CD14-positive monocyte (primary cell): Measurements from ENCODE around the gene CDC7. TPM values are rescaled to one million over a fixed set of nuclear protein-coding genes. Genes with fewer than 3 reads are reported as not detected.

Experiments
- DNase-seq, 3 donors: peaks; one replicate each; pipeline ENCODE4 v3.0.0-alpha.2; 2011 to 2022
- H2AFZ ChIP-seq: 2 replicates; pipeline ENCODE4 v1.6.0; 2012; ENCODE audit warnings: mild to moderate bottlenecking, low read depth, low read length, inconsistent platforms; ENCODE audit not compliant: insufficient read depth, poor library complexity, severe bottlenecking
- H3K27ac ChIP-seq, 2 donors: 1 replicate in 1 of 2; 2 replicates in 1 of 2; pipeline ENCODE4 v1.5.1; 2012 to 2013; ENCODE audit warnings: low read length in 2 of 2, control low read depth in 1 of 2, inconsistent platforms in 1 of 2, low read depth in 1 of 2, mild to moderate bottlenecking in 1 of 2
- H3K27me3 ChIP-seq, 2 donors: one replicate each; pipeline versions ENCODE4 v1.6.0 to v1.6.1; 2011 to 2013; ENCODE audit warnings: low read length in 2 of 2; ENCODE audit not compliant: control insufficient read depth in 2 of 2, insufficient read depth in 2 of 2
- H3K36me3 ChIP-seq, 2 donors: replicated peaks in 1 of 2; 1 replicate in 1 of 2; 2 replicates in 1 of 2; pipeline versions ENCODE4 v1.5.1 to v1.6.1; 2012 to 2013; ENCODE audit warnings: low read length in 2 of 2, control low read depth in 1 of 2, inconsistent platforms in 1 of 2, mild to moderate bottlenecking in 1 of 2; ENCODE audit not compliant: insufficient read depth in 2 of 2, control insufficient read depth in 1 of 2
- H3K4me1 ChIP-seq, 2 donors: 1 replicate in 1 of 2; 2 replicates in 1 of 2; pipeline versions ENCODE4 v1.5.1 to v1.6.1; 2012 to 2013; ENCODE audit warnings: low read length in 2 of 2, control low read depth in 1 of 2, inconsistent platforms in 1 of 2, mild to moderate bottlenecking in 1 of 2, moderate library complexity in 1 of 2; ENCODE audit not compliant: insufficient read depth in 2 of 2, control insufficient read depth in 1 of 2
- H3K4me2 ChIP-seq: replicated peaks from 2 replicates; pipeline ENCODE3; 2012; ENCODE audit warnings: low read length, moderate library complexity, mild to moderate bottlenecking; ENCODE audit not compliant: poor library complexity, severe bottlenecking; ENCODE audit errors: extremely low read depth
- H3K4me3 ChIP-seq, 3 experiments: fragments of 200-600 bp in 1 of 3; sonication (generic) in 1 of 3; replicated peaks in 1 of 3; 1 replicate in 2 of 3; 2 replicates in 1 of 3; pipeline ENCODE4 v1.5.1; 2011 to 2013; ENCODE audit warnings: low read length in 3 of 3, mild to moderate bottlenecking in 3 of 3, control low read depth in 2 of 3, low read depth in 2 of 3, inconsistent platforms in 1 of 3, moderate library complexity in 1 of 3
- H3K79me2 ChIP-seq: 2 replicates; pipeline ENCODE4 v1.6.0; 2012; ENCODE audit warnings: mild to moderate bottlenecking, control low read depth, inconsistent platforms, low read length, moderate library complexity; ENCODE audit not compliant: insufficient read depth
- H3K9ac ChIP-seq: 2 replicates; pipeline ENCODE4 v1.6.0; 2017; ENCODE audit warnings: low read length, mild to moderate bottlenecking; ENCODE audit not compliant: insufficient read depth, poor library complexity, severe bottlenecking
- H3K9me3 ChIP-seq, 2 donors: replicated peaks in 1 of 2; 1 replicate in 1 of 2; 2 replicates in 1 of 2; pipeline versions ENCODE4 v1.5.1 to v1.6.1; 2012 to 2013; ENCODE audit warnings: low read length in 2 of 2, control low read depth in 1 of 2; ENCODE audit not compliant: control insufficient read depth in 1 of 2, insufficient read depth in 1 of 2
- H4K20me1 ChIP-seq: 2 replicates; pipeline ENCODE4 v1.6.0; 2012; ENCODE audit warnings: mild to moderate bottlenecking, low read length, control low read depth, moderate library complexity; ENCODE audit not compliant: insufficient read depth
- H3K27ac Mint-ChIP-seq, 7 donors: one replicate each; pipeline ENCODE4 v1.8.0; 2020; ENCODE audit warnings: mild to moderate bottlenecking in 7 of 7, mixed read lengths in 7 of 7, moderate library complexity in 6 of 7, inconsistent platforms in 2 of 7
- H3K27me3 Mint-ChIP-seq, 3 donors: one replicate each; pipeline ENCODE4 v1.8.0; 2021 to 2022; ENCODE audit warnings: low read depth in 3 of 3, mild to moderate bottlenecking in 3 of 3, mixed read lengths in 3 of 3, moderate library complexity in 3 of 3, inconsistent platforms in 1 of 3
- H3K36me3 Mint-ChIP-seq, 2 donors: one replicate each; pipeline ENCODE4 v1.8.0; 2020; ENCODE audit warnings: mixed read lengths in 2 of 2, inconsistent platforms in 1 of 2, mild to moderate bottlenecking in 1 of 2
- H3K4me1 Mint-ChIP-seq: one replicate; pipeline ENCODE4 v1.8.0; 2020; ENCODE audit warnings: mild to moderate bottlenecking, mixed read lengths
- H3K4me3 Mint-ChIP-seq, 2 donors: one replicate each; pipeline ENCODE4 v1.8.0; 2020; ENCODE audit warnings: mild to moderate bottlenecking in 2 of 2, mixed read lengths in 2 of 2, moderate library complexity in 1 of 2
- H3K9me3 Mint-ChIP-seq, 7 donors: one replicate each; pipeline ENCODE4 v1.8.0; 2020 to 2022; ENCODE audit warnings: mixed read lengths in 7 of 7, mild to moderate bottlenecking in 6 of 7, moderate library complexity in 6 of 7, inconsistent platforms in 2 of 7
- CTCF ChIP-seq: fragments of 200-600 bp; IDR thresholded peaks from one replicate; pipeline ENCODE4 v1.8.0; 2022; ENCODE audit warnings: antibody characterized with exemption, mild to moderate bottlenecking
- WGBS: methylation state at CpG from one replicate; pipeline ENCODE4 v1.1.5; 2013; ENCODE audit warnings: missing lambda C conversion rate; ENCODE audit not compliant: insufficient coverage; 5-methylcytosine and 5-hydroxymethylcytosine counted together
- intact Hi-C, 2 donors: fragments of 100-400 bp; cut with micrococcal nuclease; formaldehyde crosslinking; loops; one replicate each; pipeline versions ENCODE4 v1.15.0 to v1.15.1; 2023
- polyA plus RNA-seq, 3 donors: library from polyadenylated mRNA; depleted of rRNA in 1 of 3; unstranded in 2 of 3; stranded (reverse) in 1 of 3; fragments of 300-500 nt in 2 of 3; fragments of >200 nt in 1 of 3; fragmentation: Illumina TruSeq in 2 of 3; gene quantifications; 1 replicate in 2 of 3; 2 replicates in 1 of 3; pipeline ENCODE4 v1.2.3, GENCODE V29; 2012 to 2021

Gene CDC7
- polyA plus RNA-seq, 3 donors = 1.5 to 2.3 (median 1.5) TPM

- no peaks in the 10 kb centered on the region for H3K27me3 Mint-ChIP-seq
- Histone ChIP-seq H3K9ac (no peak overlapping the region), H2AFZ (no peak overlapping the region), H3K9me3 (no peaks in the 10 kb centered on the region), H3K79me2 (no peaks in the 10 kb centered on the region), H3K27ac (no peak overlapping the region), H4K20me1 (no peaks in the 10 kb centered on the region), H3K4me1 (no peaks in the 10 kb centered on the region), H3K36me3 (peaks cover 0 to 5% of the 10 kb centered on the region in 2 donors), H3K4me2 (no peak overlapping the region), H3K27me3 (no peaks in the 10 kb centered on the region), H3K4me3 (no peak overlapping the region)
- TF ChIP-seq CTCF = peak; percentile 13
- peaks cover 0 to 6% of the 10 kb centered on the region in 2 donors for H3K36me3 Mint-ChIP-seq
- H3K4me1 Mint-ChIP-seq = peaks cover 5% of the 10 kb centered on the region
- no peaks in the 10 kb centered on the region for H3K9me3 Mint-ChIP-seq
- intact Hi-C loops = no loop called here
- H3K4me3 Mint-ChIP-seq = no peak overlapping the region
- 11% methylated on average over 1 of the region's 3 CpGs for WGBS
- H3K27ac Mint-ChIP-seq = no peak overlapping the region
- DNase-seq = peak in 2 of 3 donors; percentile 7 to 10
Observed at GRCh38 chr1:91529856-91530255, 29.2 kb downstream of the CDC7 start.

GRCh38 chr1:91533361-91534024 is 32.8 kb downstream of the CDC7 start:
- intact Hi-C loops = no loop called here
- no peak overlapping the region for H3K27ac Mint-ChIP-seq
- no peaks in the 10 kb centered on the region for H3K9me3 Mint-ChIP-seq
- no peak overlapping the region for H3K4me3 Mint-ChIP-seq
- H3K4me1 Mint-ChIP-seq = peaks cover 5% of the 10 kb centered on the region
- no peaks in the 10 kb centered on the region for H3K27me3 Mint-ChIP-seq
- TF ChIP-seq CTCF = no peak
- 97% methylated on average over 3 of the region's 4 CpGs for WGBS
- no peaks in the 10 kb centered on the region for H3K79me2 ChIP-seq
- no peaks in the 10 kb centered on the region for H4K20me1 ChIP-seq
- no peaks in the 10 kb centered on the region for H3K4me1 ChIP-seq
- H3K36me3 Mint-ChIP-seq = peaks cover 0 to 3% of the 10 kb centered on the region in 2 donors
- no peaks in the 10 kb centered on the region for H3K9me3 ChIP-seq
- no peak overlapping the region for H3K4me3 ChIP-seq
- no peaks in the 10 kb centered on the region for H3K36me3 ChIP-seq
- no peak overlapping the region for H2AFZ ChIP-seq
- H3K27ac ChIP-seq = no peak overlapping the region
- DNase-seq = no peak
- H3K9ac ChIP-seq = no peak overlapping the region
- H3K4me2 ChIP-seq = no peak overlapping the region
- no peaks in the 10 kb centered on the region for H3K27me3 ChIP-seq
